Ishikawa (cell line): ENCODE measurements around the gene PPP1R26.
A peak's percentile ranks its signal among the peaks of the same experiment; 100 is the strongest.

Source experiments
- CEBPB ChIP-seq: IDR thresholded peaks from 2 replicates; pipeline ENCODE4 v1.6.1; 2012
- CREB1 ChIP-seq: IDR thresholded peaks from 2 replicates; pipeline ENCODE4 v1.6.1; 2012; ENCODE audit warnings: low read depth
- EGR1 ChIP-seq: IDR thresholded peaks from 2 replicates; pipeline ENCODE4 v1.6.1; 2012
- EP300 ChIP-seq: IDR thresholded peaks from 2 replicates; pipeline ENCODE4 v1.6.1; 2012; ENCODE audit warnings: borderline replicate concordance
- FOXM1 ChIP-seq: IDR thresholded peaks from 2 replicates; pipeline ENCODE4 v1.6.1; 2012; ENCODE audit warnings: low read depth, borderline replicate concordance
- MAX ChIP-seq: IDR thresholded peaks from 2 replicates; pipeline ENCODE4 v1.6.1; 2012
- NFIC ChIP-seq: IDR thresholded peaks from 2 replicates; pipeline ENCODE4 v1.6.1; 2012
- RAD21 ChIP-seq: IDR thresholded peaks from 2 replicates; pipeline ENCODE4 v1.6.1; 2012; ENCODE audit warnings: low read depth
- REST ChIP-seq: IDR thresholded peaks from 2 replicates; pipeline ENCODE4 v1.6.1; 2012; ENCODE audit warnings: low read depth, mild to moderate bottlenecking
- TAF1 ChIP-seq: IDR thresholded peaks from 2 replicates; pipeline ENCODE4 v1.6.1; 2012; ENCODE audit warnings: low read depth, mild to moderate bottlenecking
- TCF12 ChIP-seq: IDR thresholded peaks from 2 replicates; pipeline ENCODE4 v1.6.1; 2012; ENCODE audit warnings: low read depth
- TEAD4 ChIP-seq: IDR thresholded peaks from 2 replicates; pipeline ENCODE4 v1.6.1; 2012
- USF1 ChIP-seq: IDR thresholded peaks from 2 replicates; pipeline ENCODE4 v1.6.1; 2012
- YY1 ChIP-seq: IDR thresholded peaks from 2 replicates; pipeline ENCODE4 v1.6.1; 2012; ENCODE audit warnings: low read depth
- ZBTB7A ChIP-seq: IDR thresholded peaks from 2 replicates; pipeline ENCODE4 v1.6.1; 2012; ENCODE audit warnings: low read depth

Gene PPP1R26

GRCh38 chr9:135478829-135479468 is 633 bp upstream of the PPP1R26 start:
- TF ChIP-seq TEAD4: no peak
- TF ChIP-seq USF1: peak; percentile 84
- peak; percentile 45 for TF ChIP-seq MAX

GRCh38 chr9:135480071-135480939 is 723 bp downstream of the PPP1R26 start:
- 0 out of 2 replicates have a peak, but pooled peaks have one; percentile 26 for TF ChIP-seq ZBTB7A
- peak; percentile 48; the same call in 1 of the 2 replicates for TF ChIP-seq TAF1
- TF ChIP-seq EGR1: no peak
- TF ChIP-seq CEBPB: no peak

GRCh38 chr9:135480940-135481310 is 1.3 kb downstream of the PPP1R26 start:
- TF ChIP-seq YY1: no peak
- TF ChIP-seq RAD21: no peak
- TF ChIP-seq MAX: no peak
- no peak for TF ChIP-seq NFIC
- no peak for TF ChIP-seq CEBPB
- no peak for TF ChIP-seq USF1
- TF ChIP-seq CREB1: no peak
- no peak for TF ChIP-seq FOXM1
- no peak for TF ChIP-seq TEAD4
- no peak for TF ChIP-seq EGR1
- TF ChIP-seq REST: no peak

GRCh38 chr9:135482015-135482754 is 2.6 kb downstream of the PPP1R26 start:
- TF ChIP-seq CEBPB: no peak
- TF ChIP-seq TCF12: no peak
- no peak for TF ChIP-seq FOXM1

- TF ChIP-seq CEBPB (no peak), YY1 (no peak), NFIC (no peak), MAX (no peak), REST (no peak), ZBTB7A (no peak), CREB1 (no peak), USF1 (no peak), EGR1 (no peak), RAD21 (no peak), TEAD4 (no peak), TCF12 (no peak), TAF1 (no peak), EP300 (no peak), FOXM1 (no peak)
Measured at GRCh38 chr9:135484460-135485277, 5.1 kb downstream of the PPP1R26 start.
